ENCODE data around the gene ZSWIM3. TPM values are rescaled to one million over a fixed set of nuclear protein-coding genes. Genes with fewer than 3 reads are reported as not detected.

Gene ZSWIM3
- total RNA-seq, 5 donors from 2014 or later (not counting 1 experiment from before 2014, with no cell fraction given): 1.4 to 7.5 (median 5.6) TPM

DNA sequence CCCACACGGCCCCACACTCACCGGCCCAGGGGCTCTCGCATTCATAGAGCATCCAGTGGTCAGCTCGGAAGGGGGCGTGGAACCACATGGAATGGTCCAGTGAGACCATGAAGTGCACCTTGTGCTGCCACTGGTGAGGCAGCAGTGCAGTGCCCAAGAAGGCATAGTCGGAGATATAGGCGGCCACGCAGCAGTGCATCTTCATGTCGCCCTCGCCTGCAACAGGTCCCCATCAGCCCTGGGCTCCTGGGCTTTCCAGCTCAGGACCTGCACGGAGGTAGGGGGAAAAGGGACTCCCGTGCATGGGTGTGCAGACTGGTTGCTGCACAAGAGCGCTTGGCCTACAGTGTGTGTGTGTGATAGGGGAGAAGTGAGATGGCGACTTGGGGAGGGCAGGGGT, 13.9 kb upstream of the ZSWIM3 start:
- ChIA-PET POLR2A (no interaction called here), CTCF (no interaction called here)
- WGBS (ENCODE audit: insufficient coverage): 98% methylated on average over 12 of the region's 14 CpGs
- peaks cover 0 to 3% (median under 1%) of the 10 kb centered on the region in 3 donors for H3K4me1 Mint-ChIP-seq
- H3K27me3 ChIP-seq (replicated peaks in 1 of 2; ENCODE audit: control insufficient read depth in 2 of 2, extremely low read depth in 1 of 2, insufficient read depth in 2 of 2, low read length in 1 of 2): no peaks in the 10 kb centered on the region
- peaks cover 33% of the 10 kb centered on the region for H3K36me3 Mint-ChIP-seq
- DNase-seq (no peak), ATAC-seq (replicated peaks in 1 of 4) (no peak)
- no peaks in the 10 kb centered on the region for H3K27me3 Mint-ChIP-seq
- no peak overlapping the region for H3K4me3 Mint-ChIP-seq
- H3K4me1 ChIP-seq (ENCODE audit: control insufficient read depth in 1 of 2, extremely low read depth in 1 of 2, insufficient read depth in 2 of 2, low read length in 2 of 2): no peaks in the 10 kb centered on the region
- no peak overlapping the region for H3K4me3 ChIP-seq (ENCODE audit: control insufficient read depth in 1 of 2, extremely low read depth in 1 of 2, low read length in 1 of 2)
- H3K27ac Mint-ChIP-seq: no peak overlapping the region
- H3K9me3 Mint-ChIP-seq: no peaks in the 10 kb centered on the region
- H3K27ac ChIP-seq (ENCODE audit: low read length): no peak overlapping the region
- no peaks in the 10 kb centered on the region for H3K9me3 ChIP-seq
- peaks cover 16 to 60% of the 10 kb centered on the region in 2 donors for H3K36me3 ChIP-seq (ENCODE audit: control insufficient read depth in 2 of 2, extremely low read depth in 1 of 2, insufficient read depth in 1 of 2, low read length in 1 of 2)

DNA sequence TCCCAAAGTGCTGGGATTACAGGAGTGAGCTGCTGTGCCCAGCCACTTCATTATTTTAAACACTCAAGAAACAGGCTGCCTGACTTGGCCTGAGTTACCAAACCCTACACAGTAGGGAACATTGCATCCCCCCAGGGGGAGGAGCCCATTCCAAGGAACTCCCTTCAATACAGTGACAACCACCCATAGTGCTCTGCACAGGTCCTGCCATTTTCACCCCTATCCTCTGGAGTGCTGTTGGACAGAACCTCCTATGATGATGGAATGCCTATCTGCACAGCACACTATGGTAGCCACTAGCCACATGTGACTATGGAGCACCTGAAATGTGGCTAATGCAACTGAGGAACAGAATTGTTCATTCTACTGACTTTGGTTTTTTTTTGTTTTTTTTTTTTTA, 12.0 kb upstream of the ZSWIM3 start:
- no peaks in the 10 kb centered on the region for H3K4me1 ChIP-seq (ENCODE audit: control insufficient read depth in 1 of 2, extremely low read depth in 1 of 2, insufficient read depth in 2 of 2, low read length in 2 of 2)
- Mint-ChIP-seq H3K4me1 (peaks cover 0 to 5% (median 2%) of the 10 kb centered on the region in 3 donors), H3K4me3 (no peak overlapping the region), H3K27me3 (no peaks in the 10 kb centered on the region), H3K27ac (no peak overlapping the region), H3K9me3 (no peaks in the 10 kb centered on the region), H3K36me3 (peaks cover 44% of the 10 kb centered on the region)
- CTCF ChIA-PET: interaction anchor here in 1 of 2 donors (0.7 kb wide), 1 partner anchor 750 kb away, joined by 3 read pairs; no protein-coding TSS in a partner anchor
- ATAC-seq (replicated peaks in 1 of 4) (no peak), DNase-seq (no peak)
- POLR2A ChIA-PET: no interaction called here
- H3K27me3 ChIP-seq (replicated peaks in 1 of 2; ENCODE audit: control insufficient read depth in 2 of 2, extremely low read depth in 1 of 2, insufficient read depth in 2 of 2, low read length in 1 of 2): no peaks in the 10 kb centered on the region
- no peak overlapping the region for H3K4me3 ChIP-seq (ENCODE audit: control insufficient read depth in 1 of 2, extremely low read depth in 1 of 2, low read length in 1 of 2)
- H3K36me3 ChIP-seq (ENCODE audit: control insufficient read depth in 2 of 2, extremely low read depth in 1 of 2, insufficient read depth in 1 of 2, low read length in 1 of 2): peaks cover 16 to 67% of the 10 kb centered on the region in 2 donors
- no peak overlapping the region for H3K27ac ChIP-seq (ENCODE audit: low read length)
- no peaks in the 10 kb centered on the region for H3K9me3 ChIP-seq

DNA sequence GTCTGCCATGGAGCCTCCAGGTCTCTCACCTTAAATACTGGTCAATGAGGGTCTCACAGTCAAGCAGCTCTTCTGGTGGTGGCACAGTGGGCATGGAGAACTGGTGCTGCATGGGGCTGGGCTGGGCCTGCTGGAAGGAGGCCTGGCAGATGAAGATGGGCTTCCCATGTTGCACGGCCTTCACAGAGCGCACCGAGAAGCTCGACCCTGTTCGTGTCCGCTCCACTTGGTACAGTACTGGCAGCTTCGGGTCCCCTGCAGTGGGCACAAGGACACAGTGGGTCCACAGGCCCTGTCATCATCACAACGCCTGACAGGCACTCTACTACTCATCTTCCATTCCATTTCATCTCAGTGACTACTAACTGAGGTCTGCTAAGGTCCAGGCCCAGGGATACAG, 9.0 kb upstream of the ZSWIM3 start:
- peaks cover 42% of the 10 kb centered on the region for H3K36me3 Mint-ChIP-seq
- no peaks in the 10 kb centered on the region for H3K9me3 ChIP-seq
- H3K4me1 ChIP-seq (ENCODE audit: control insufficient read depth in 1 of 2, extremely low read depth in 1 of 2, insufficient read depth in 2 of 2, low read length in 2 of 2): no peaks in the 10 kb centered on the region
- no peak overlapping the region for H3K27ac Mint-ChIP-seq
- ChIA-PET CTCF (no interaction called here), POLR2A (no interaction called here)
- peaks cover 19 to 61% of the 10 kb centered on the region in 2 donors for H3K36me3 ChIP-seq (ENCODE audit: control insufficient read depth in 2 of 2, extremely low read depth in 1 of 2, insufficient read depth in 1 of 2, low read length in 1 of 2)
- H3K4me3 ChIP-seq (ENCODE audit: control insufficient read depth in 1 of 2, extremely low read depth in 1 of 2, low read length in 1 of 2): no peak overlapping the region
- no peaks in the 10 kb centered on the region for H3K9me3 Mint-ChIP-seq
- no peak overlapping the region for H3K27ac ChIP-seq (ENCODE audit: low read length)
- 99% methylated on average over 8 of the region's 8 CpGs for WGBS (ENCODE audit: insufficient coverage)
- H3K4me3 Mint-ChIP-seq: no peak overlapping the region
- no peak for ATAC-seq (replicated peaks in 1 of 4)
- peaks cover under 1 to 6% (median 5%) of the 10 kb centered on the region in 3 donors for H3K4me1 Mint-ChIP-seq
- DNase-seq: no peak
- H3K27me3 ChIP-seq (replicated peaks in 1 of 2; ENCODE audit: control insufficient read depth in 2 of 2, extremely low read depth in 1 of 2, insufficient read depth in 2 of 2, low read length in 1 of 2): no peaks in the 10 kb centered on the region
- no peaks in the 10 kb centered on the region for H3K27me3 Mint-ChIP-seq

DNA sequence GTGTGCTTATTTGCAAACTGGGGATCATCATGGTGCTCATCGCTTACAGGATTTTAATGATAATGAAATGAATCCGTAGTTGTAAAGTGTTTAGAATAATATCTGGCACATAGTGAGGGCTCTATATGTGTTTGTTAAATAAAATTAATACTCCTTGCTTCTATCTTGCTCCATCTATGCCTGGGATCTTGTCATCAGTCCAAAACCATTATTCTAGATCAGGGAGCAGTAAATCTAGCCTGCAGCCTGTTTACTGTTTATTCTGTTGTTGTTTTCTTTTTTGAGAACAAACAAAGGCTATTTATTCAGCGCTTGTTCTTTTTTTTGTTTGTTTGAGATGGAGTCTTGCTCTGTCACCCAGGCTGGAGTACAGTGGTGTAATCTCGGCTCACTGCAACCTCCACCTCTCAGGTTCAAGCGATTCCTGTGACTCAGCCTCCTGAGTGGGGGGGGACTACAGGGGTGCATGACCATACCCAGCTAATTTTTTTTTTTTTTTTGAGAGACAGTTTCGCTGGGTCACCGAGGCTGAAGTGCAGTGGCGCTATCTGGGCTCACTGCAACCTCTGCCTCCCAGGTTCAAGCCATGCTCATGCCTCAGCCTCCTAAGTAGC, 8.3 kb upstream of the ZSWIM3 start:
- no peak overlapping the region for H3K4me3 Mint-ChIP-seq
- H3K36me3 ChIP-seq (ENCODE audit: control insufficient read depth in 2 of 2, extremely low read depth in 1 of 2, insufficient read depth in 1 of 2, low read length in 1 of 2): peaks cover 13 to 60% of the 10 kb centered on the region in 2 donors

GRCh38 chr20:45850238-45850637, 7.2 kb upstream of the ZSWIM3 start:
- H3K27me3 Mint-ChIP-seq: no peaks in the 10 kb centered on the region
- H3K27ac Mint-ChIP-seq: no peak overlapping the region
- ChIA-PET POLR2A (no interaction called here), CTCF (no interaction called here)
- WGBS (ENCODE audit: insufficient coverage): 100% methylated on average over 1 of the region's 2 CpGs
- peaks cover 15 to 21% (median 21%) of the 10 kb centered on the region in 3 donors for H3K4me1 Mint-ChIP-seq
- Histone ChIP-seq H3K36me3 (ENCODE audit: control insufficient read depth in 2 of 2, extremely low read depth in 1 of 2, insufficient read depth in 1 of 2, low read length in 1 of 2) (peaks cover 9 to 57% of the 10 kb centered on the region in 2 donors), H3K9me3 (no peaks in the 10 kb centered on the region), H3K27ac (ENCODE audit: low read length) (no peak overlapping the region), H3K4me3 (ENCODE audit: control insufficient read depth in 1 of 2, extremely low read depth in 1 of 2, low read length in 1 of 2) (no peak overlapping the region), H3K4me1 (ENCODE audit: control insufficient read depth in 1 of 2, extremely low read depth in 1 of 2, insufficient read depth in 2 of 2, low read length in 2 of 2) (peaks cover 0 to 9% of the 10 kb centered on the region in 2 experiments), H3K27me3 (replicated peaks in 1 of 2; ENCODE audit: control insufficient read depth in 2 of 2, extremely low read depth in 1 of 2, insufficient read depth in 2 of 2, low read length in 1 of 2) (no peaks in the 10 kb centered on the region)
- DNase-seq (no peak), ATAC-seq (replicated peaks in 1 of 4) (no peak)
- H3K4me3 Mint-ChIP-seq: no peak overlapping the region
- peaks cover 33% of the 10 kb centered on the region for H3K36me3 Mint-ChIP-seq
- no peaks in the 10 kb centered on the region for H3K9me3 Mint-ChIP-seq

More for the DNA sequence above, 8.3 kb upstream of the ZSWIM3 start:
- no peak for ATAC-seq (replicated peaks in 1 of 4)
- H3K27me3 Mint-ChIP-seq: no peaks in the 10 kb centered on the region
- no peaks in the 10 kb centered on the region for H3K9me3 ChIP-seq
- peaks cover 6 to 11% (median 11%) of the 10 kb centered on the region in 3 donors for H3K4me1 Mint-ChIP-seq
- H3K27ac ChIP-seq (ENCODE audit: low read length): no peak overlapping the region
- no peak overlapping the region for H3K27ac Mint-ChIP-seq
- ChIA-PET POLR2A (no interaction called here), CTCF (interaction anchor here in 1 of 2 donors (0.6 kb wide), 1 partner anchor 833 kb away, joined by 3 read pairs; no protein-coding TSS in a partner anchor)
- H3K4me3 ChIP-seq (ENCODE audit: control insufficient read depth in 1 of 2, extremely low read depth in 1 of 2, low read length in 1 of 2): no peak overlapping the region
- no peak for DNase-seq
- H3K4me1 ChIP-seq (ENCODE audit: control insufficient read depth in 1 of 2, extremely low read depth in 1 of 2, insufficient read depth in 2 of 2, low read length in 2 of 2): no peaks in the 10 kb centered on the region
- 100% methylated on average over 3 of the region's 8 CpGs for WGBS (ENCODE audit: insufficient coverage)
- H3K9me3 Mint-ChIP-seq: no peaks in the 10 kb centered on the region
- peaks cover 40% of the 10 kb centered on the region for H3K36me3 Mint-ChIP-seq
- no peaks in the 10 kb centered on the region for H3K27me3 ChIP-seq (replicated peaks in 1 of 2; ENCODE audit: control insufficient read depth in 2 of 2, extremely low read depth in 1 of 2, insufficient read depth in 2 of 2, low read length in 1 of 2)

GRCh38 chr20:45850926-45851325, 6.5 kb upstream of the ZSWIM3 start:
- Mint-ChIP-seq H3K36me3 (peaks cover 29% of the 10 kb centered on the region), H3K27me3 (no peaks in the 10 kb centered on the region), H3K9me3 (no peaks in the 10 kb centered on the region), H3K4me1 (peaks cover 20 to 27% (median 26%) of the 10 kb centered on the region in 3 donors), H3K4me3 (no peak overlapping the region), H3K27ac (no peak overlapping the region)
- CTCF ChIA-PET: no interaction called here
- Histone ChIP-seq H3K27me3 (replicated peaks in 1 of 2; ENCODE audit: control insufficient read depth in 2 of 2, extremely low read depth in 1 of 2, insufficient read depth in 2 of 2, low read length in 1 of 2) (no peaks in the 10 kb centered on the region), H3K4me3 (ENCODE audit: control insufficient read depth in 1 of 2, extremely low read depth in 1 of 2, low read length in 1 of 2) (no peak overlapping the region), H3K9me3 (no peaks in the 10 kb centered on the region), H3K36me3 (ENCODE audit: control insufficient read depth in 2 of 2, extremely low read depth in 1 of 2, insufficient read depth in 1 of 2, low read length in 1 of 2) (peaks cover 6 to 51% of the 10 kb centered on the region in 2 donors), H3K27ac (ENCODE audit: low read length) (no peak overlapping the region), H3K4me1 (ENCODE audit: control insufficient read depth in 1 of 2, extremely low read depth in 1 of 2, insufficient read depth in 2 of 2, low read length in 2 of 2) (peaks cover 0 to 15% of the 10 kb centered on the region in 2 experiments)
- DNase-seq: no peak
- ATAC-seq (replicated peaks in 1 of 4): no peak
- no CpG with 5 or more reads among the region's 1 CpG for WGBS (ENCODE audit: insufficient coverage)
- POLR2A ChIA-PET: no interaction called here

All from T-cell (primary cell).